ENCODE results near the gene ARHGAP29.

- no peak for TF ChIP-seq CTCF (IDR thresholded peaks at IDR 0.05)
- no peak for TF ChIP-seq TCF7L2 (IDR thresholded peaks at IDR 0.05; ENCODE audit: low read depth, low read length)
- TF ChIP-seq POLR2AphosphoS5 (IDR thresholded peaks at IDR 0.05; ENCODE audit: low read depth, low read length), result peak; percentile 68
- no peak for TF ChIP-seq REST (IDR thresholded peaks at IDR 0.05; ENCODE audit: insufficient read depth in 1 of 2, low read depth in 2 of 2, low read length in 1 of 2)
These were observed 9.3 kb upstream of the ARHGAP29 start for GRCh38 chr1:94246692-94247137.

All from Panc1 (cell line).